ENCODE data around the gene LOC128125822.

- TF ChIP-seq CTCF (IDR thresholded peaks at IDR 0.05) (no peak), POLR2A (IDR thresholded peaks at IDR 0.05) (no peak)
Observed at GRCh38 chr6:63561288-63561687, 11.0 kb upstream of the LOC128125822 start.

Measured in body of pancreas (tissue), 4 donors.